Sigmoid colon (tissue), 7 donors: Measurements from ENCODE around the gene FURIN. TPM values are rescaled to one million over a fixed set of nuclear protein-coding genes. Genes with fewer than 3 reads are reported as not detected.
"Not testable (repeated sequence)": the region's sequence is repeated elsewhere in the genome, so short reads cannot be mapped to it uniquely, and the experiment has no call there.

Experiments used
- DNase-seq: peaks from one replicate; pipeline ENCODE4 v3.0.0-alpha.2; 2019
- H3K27ac ChIP-seq, 4 donors: fragments of 200-600 bp; sonication (generic); one replicate each; pipeline ENCODE4 v1.5.1; 2016 to 2019; ENCODE audit warnings: mild to moderate bottlenecking in 1 of 4
- H3K27me3 ChIP-seq, 3 donors: fragments of 200-600 bp; sonication (generic); one replicate each; pipeline ENCODE4 v1.5.1; 2019; ENCODE audit warnings: mild to moderate bottlenecking in 1 of 3
- H3K36me3 ChIP-seq, 4 donors: fragments of 200-600 bp; sonication (generic); one replicate each; pipeline ENCODE4 v1.5.1; 2016 to 2019
- H3K4me1 ChIP-seq, 4 donors: fragments of 200-600 bp; sonication (generic); one replicate each; pipeline ENCODE4 v1.5.1; 2017 to 2019
- H3K4me3 ChIP-seq, 4 donors: fragments of 200-600 bp; sonication (generic); one replicate each; pipeline ENCODE4 v1.5.1; 2017 to 2019; ENCODE audit warnings: mild to moderate bottlenecking in 2 of 4, moderate library complexity in 1 of 4
- H3K9me3 ChIP-seq, 4 donors: fragments of 200-600 bp in 3 of 4; sonication (generic) in 3 of 4; one replicate each; pipeline versions ENCODE4 v1.5.1 to v1.6.1; 2013 to 2019
- CTCF ChIP-seq, 4 experiments: fragments of 450-650 bp in 3 of 4; fragments of 200-600 bp in 1 of 4; IDR thresholded peaks; one replicate each; pipeline ENCODE4 v1.5.1; 2016 to 2019; ENCODE audit warnings: antibody characterized with exemption in 4 of 4, mild to moderate bottlenecking in 3 of 4, moderate library complexity in 2 of 4
- EP300 ChIP-seq, 4 donors: sonication (generic); formaldehyde crosslinking; IDR thresholded peaks; one replicate each; pipeline ENCODE4 v1.6.1; 2017; ENCODE audit warnings: antibody characterized with exemption in 4 of 4
- POLR2A ChIP-seq, 2 donors: fragments of 450-650 bp; IDR thresholded peaks; one replicate each; pipeline ENCODE4 v1.6.1; 2016; ENCODE audit warnings: antibody characterized with exemption in 2 of 2, mild to moderate bottlenecking in 2 of 2, moderate library complexity in 2 of 2
- POLR2AphosphoS5 ChIP-seq, 4 donors: sonication (generic); formaldehyde crosslinking; IDR thresholded peaks; one replicate each; pipeline ENCODE4 v1.6.1; 2017; ENCODE audit warnings: antibody characterized with exemption in 4 of 4
- WGBS, 2 donors: extraction: QIAGEN DNeasy Blood & Tissue Kit; methylation state at CpG; one replicate each; pipeline ENCODE4 v1.1.7; 2013; 5-methylcytosine and 5-hydroxymethylcytosine counted together
- intact Hi-C: fragments of 100-400 bp; cut with DNase I; formaldehyde crosslinking; loops from one replicate; pipeline ENCODE4 v1.15.1; 2023
- polyA plus RNA-seq, 3 donors: library from polyadenylated mRNA; stranded (reverse); fragments of 200-250 nt; gene quantifications; one replicate each; pipeline ENCODE4 v1.2.3, GENCODE V29; 2013
- total RNA-seq, 4 donors: library from RNA; depleted of rRNA; stranded (reverse); fragments of >200 nt; gene quantifications; one replicate each; pipeline ENCODE4 v1.1.0, GENCODE V29; 2016
- donor health status: healthy with polysubstance abuse.
- donor health status: Bipolar disorder and iron deficiency.
- donor health status: healthy.

FURIN gene
- total and polyA plus RNA-seq, 7 donors, result 21.0 to 69.2 (median 24.6) TPM

DNA sequence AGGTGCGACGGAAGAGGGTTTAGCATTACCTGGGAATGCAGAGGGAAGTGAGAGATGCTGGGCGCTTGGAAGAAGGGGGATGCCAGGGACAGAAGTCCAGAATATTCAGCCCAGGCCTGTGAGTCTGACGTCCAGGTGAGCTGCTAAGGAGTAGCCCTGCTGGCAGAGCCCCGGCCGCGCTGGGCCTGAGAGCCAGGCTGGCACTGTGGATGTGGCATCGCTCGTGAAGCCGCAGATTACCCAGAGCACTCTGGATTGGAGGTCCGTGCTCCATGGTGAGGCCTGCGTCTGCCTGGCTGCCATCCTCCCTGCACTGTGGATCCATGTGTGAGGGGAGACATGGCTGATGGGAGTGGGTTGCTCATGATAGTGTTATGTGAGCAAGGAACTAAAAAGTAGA, 49.2 kb downstream of the FURIN start:
- H3K4me1 ChIP-seq, result peaks cover 0 to 5% (median 0%) of the 10 kb centered on the region in 4 donors
- DNase-seq, result no peak
- H3K9me3 ChIP-seq, result no peaks in the 10 kb centered on the region
- TF ChIP-seq POLR2A (IDR thresholded peaks at IDR 0.05) (no peak), POLR2AphosphoS5 (IDR thresholded peaks at IDR 0.05) (no peak), EP300 (IDR thresholded peaks at IDR 0.05) (no peak), CTCF (IDR thresholded peaks at IDR 0.05) (no peak)
- intact Hi-C loops, result no loop called here
- peaks cover 38 to 89% (median 71%) of the 10 kb centered on the region in 4 donors for H3K36me3 ChIP-seq
- no peak overlapping the region for H3K27ac ChIP-seq
- WGBS, 2 donors, result 96 to 97% methylated on average over 12 of the region's 12 CpGs
- H3K4me3 ChIP-seq, result no peak overlapping the region
- H3K27me3 ChIP-seq, result no peaks in the 10 kb centered on the region

DNA sequence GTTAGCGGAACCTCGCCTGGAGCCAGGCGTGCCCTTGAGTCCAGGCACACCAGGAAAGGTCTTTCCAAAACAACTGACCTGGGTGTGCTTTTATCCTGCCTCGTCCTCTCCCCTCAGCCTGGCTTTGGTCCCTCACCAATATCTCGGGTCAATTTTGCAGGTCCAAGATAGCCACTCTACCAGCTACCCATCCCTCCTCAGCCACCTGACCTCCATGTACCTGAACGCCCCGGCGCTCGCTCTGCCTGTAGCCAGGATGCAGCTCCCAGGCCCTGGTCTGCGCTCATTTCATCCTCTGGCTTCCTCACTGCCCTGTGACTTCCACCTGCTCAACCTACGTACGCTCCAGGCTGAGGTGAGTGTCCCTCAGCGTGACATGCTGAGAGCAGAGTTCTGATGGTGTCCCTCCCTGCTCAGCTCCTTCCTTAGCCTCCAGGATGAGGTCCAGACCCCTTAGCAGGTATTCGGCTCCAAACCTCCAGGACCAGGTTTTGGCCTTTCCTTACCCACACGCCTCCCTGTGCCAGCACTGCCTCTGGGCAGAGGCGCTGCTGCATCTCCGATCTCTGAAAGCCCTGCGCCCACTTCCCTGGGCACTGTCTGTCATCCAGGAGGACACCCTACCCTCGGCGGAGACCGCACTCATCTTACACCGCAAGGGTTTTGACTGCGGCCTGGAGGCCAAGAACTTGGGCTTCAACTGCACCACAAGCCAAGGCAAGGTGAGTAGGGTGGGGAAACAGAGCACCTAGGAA, 49.8 kb downstream of the FURIN start:
- 97 to 98% methylated on average over 23 of the region's 23 CpGs for WGBS, 2 donors
- H3K36me3 ChIP-seq, result peaks cover 31 to 82% (median 64%) of the 10 kb centered on the region in 4 donors

DNA sequence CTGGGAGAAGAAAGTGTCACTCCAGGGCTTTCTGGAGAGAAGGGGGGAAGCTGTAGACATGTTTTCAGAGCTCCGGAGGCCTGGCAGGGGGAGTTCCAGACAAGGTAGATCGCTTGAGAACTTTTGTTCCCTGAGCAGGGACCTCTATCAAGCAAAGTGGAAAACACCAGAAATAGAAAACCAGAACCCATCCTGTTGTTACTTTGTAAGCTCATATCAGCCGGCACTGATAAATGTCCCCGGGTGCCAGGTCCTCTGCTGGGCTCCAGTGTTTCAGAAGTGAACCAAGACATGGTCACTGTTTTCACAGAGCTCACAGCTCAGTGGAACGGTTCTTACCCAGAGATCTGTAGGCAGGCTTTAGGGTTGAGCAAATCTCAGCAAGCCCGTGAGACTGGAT, 50.4 kb downstream of the FURIN start:
- H3K9me3 ChIP-seq, result no peaks in the 10 kb centered on the region
- intact Hi-C loops, result no loop called here
- H3K4me1 ChIP-seq, result peaks cover 0 to 5% (median 0%) of the 10 kb centered on the region in 4 donors
- H3K36me3 ChIP-seq, result peaks cover 25 to 76% (median 58%) of the 10 kb centered on the region in 4 donors
- DNase-seq, result no peak
- WGBS, 2 donors, result 94 to 96% methylated on average over 6 of the region's 6 CpGs
- no peak for TF ChIP-seq EP300 (IDR thresholded peaks at IDR 0.05)
- TF ChIP-seq POLR2A (IDR thresholded peaks at IDR 0.05), result no peak
- no peak for TF ChIP-seq POLR2AphosphoS5 (IDR thresholded peaks at IDR 0.05)
- TF ChIP-seq CTCF (IDR thresholded peaks at IDR 0.05), result no peak
- no peak overlapping the region for H3K27ac ChIP-seq
- no peaks in the 10 kb centered on the region for H3K27me3 ChIP-seq
- H3K4me3 ChIP-seq, result no peak overlapping the region

More for the DNA sequence above, 49.8 kb downstream of the FURIN start:
- intact Hi-C loops, result no loop called here
- DNase-seq, result no peak
- no peaks in the 10 kb centered on the region for H3K9me3 ChIP-seq
- no peaks in the 10 kb centered on the region for H3K27me3 ChIP-seq
- peaks cover 0 to 5% (median 0%) of the 10 kb centered on the region in 4 donors for H3K4me1 ChIP-seq
- TF ChIP-seq CTCF (IDR thresholded peaks at IDR 0.05) (no peak), EP300 (IDR thresholded peaks at IDR 0.05) (no peak), POLR2AphosphoS5 (IDR thresholded peaks at IDR 0.05) (no peak), POLR2A (IDR thresholded peaks at IDR 0.05) (no peak)
- no peak overlapping the region for H3K27ac ChIP-seq
- H3K4me3 ChIP-seq, result no peak overlapping the region

DNA sequence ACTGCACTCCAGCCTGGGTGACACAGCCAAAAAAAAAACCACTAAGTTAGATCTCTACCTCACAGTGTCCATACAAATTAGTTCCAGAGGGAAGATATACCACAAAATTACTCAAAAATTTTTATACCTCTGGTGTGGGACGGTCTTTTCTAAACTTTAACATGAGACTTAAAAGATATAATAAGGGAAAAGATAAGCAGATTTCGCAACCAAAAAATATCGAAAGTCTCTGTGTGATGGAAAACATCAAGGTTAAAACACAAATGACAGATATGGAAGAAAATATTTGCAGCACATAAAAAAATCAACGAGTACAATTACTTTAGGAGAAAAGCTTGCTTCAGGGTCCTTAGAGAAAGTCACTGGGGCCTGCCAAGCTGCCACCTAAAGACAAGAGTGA, 53.5 kb downstream of the FURIN start:
- H3K36me3 ChIP-seq, result peaks cover 11 to 46% (median 34%) of the 10 kb centered on the region in 4 donors
- TF ChIP-seq EP300 (IDR thresholded peaks at IDR 0.05), result no peak
- H3K4me1 ChIP-seq, result no peaks in the 10 kb centered on the region
- no peak overlapping the region for H3K4me3 ChIP-seq
- no peak overlapping the region for H3K27ac ChIP-seq
- no peaks in the 10 kb centered on the region for H3K9me3 ChIP-seq
- DNase-seq, result no peak
- 87 to 95% methylated on average over 4 of the region's 4 CpGs for WGBS, 2 donors
- intact Hi-C loops, result no loop called here
- H3K27me3 ChIP-seq, result no peaks in the 10 kb centered on the region

DNA sequence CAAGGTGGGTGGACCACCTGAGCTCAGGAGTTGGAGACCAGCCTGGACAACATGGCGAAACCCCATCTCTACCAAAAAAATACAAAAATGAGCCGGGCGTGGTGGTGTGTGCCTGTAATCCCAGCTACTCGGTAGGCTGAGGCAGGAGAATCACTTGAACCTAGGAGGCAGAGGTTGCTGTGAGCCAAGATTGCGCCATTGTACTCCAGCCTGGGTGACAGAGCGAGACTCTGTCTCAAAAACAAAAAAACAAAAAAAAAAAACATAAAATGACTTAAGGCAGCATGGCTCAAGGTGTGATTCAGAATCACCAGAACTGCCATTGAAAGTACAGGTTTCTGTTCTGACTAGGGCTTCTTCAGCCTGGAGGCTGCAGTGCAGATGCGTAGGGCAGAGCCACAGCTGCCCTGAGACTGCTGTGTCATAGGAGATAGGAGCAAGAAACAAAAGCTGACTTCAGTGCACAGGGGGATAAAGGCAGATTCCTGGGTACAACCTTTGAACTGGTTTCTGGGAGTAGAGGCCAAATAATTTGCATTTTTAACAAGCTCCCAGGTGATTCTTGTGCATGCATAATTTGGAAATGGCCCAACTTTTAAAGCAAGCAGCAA, 54.4 kb downstream of the FURIN start:
- intact Hi-C loops, H3K4me1 ChIP-seq, H3K9me3 ChIP-seq, H3K27me3 ChIP-seq, H3K27ac ChIP-seq, H3K4me3 ChIP-seq, DNase-seq: not testable (repeated sequence)
- 92 to 94% methylated on average over 7 of the region's 7 CpGs for WGBS, 2 donors
- H3K36me3 ChIP-seq, result peaks cover 11 to 36% (median 30%) of the 10 kb centered on the region in 4 donors
